HG03558 (cell line): ENCODE measurements around the gene GOLGA1.
"Not testable (repeated sequence)": the region's sequence is repeated elsewhere in the genome, so short reads cannot be mapped to it uniquely, and the experiment has no call there.

ENCODE experiments used
- ATAC-seq: cut with Tn5 transposase; IDR thresholded peaks from one replicate; pipeline ENCODE4 v1.9.1; 2021; ENCODE audit warnings: moderate number of reproducible peaks; ENCODE audit not compliant: unreplicated experiment; ENCODE audit errors: extremely low read depth

GOLGA1 gene, protein sequence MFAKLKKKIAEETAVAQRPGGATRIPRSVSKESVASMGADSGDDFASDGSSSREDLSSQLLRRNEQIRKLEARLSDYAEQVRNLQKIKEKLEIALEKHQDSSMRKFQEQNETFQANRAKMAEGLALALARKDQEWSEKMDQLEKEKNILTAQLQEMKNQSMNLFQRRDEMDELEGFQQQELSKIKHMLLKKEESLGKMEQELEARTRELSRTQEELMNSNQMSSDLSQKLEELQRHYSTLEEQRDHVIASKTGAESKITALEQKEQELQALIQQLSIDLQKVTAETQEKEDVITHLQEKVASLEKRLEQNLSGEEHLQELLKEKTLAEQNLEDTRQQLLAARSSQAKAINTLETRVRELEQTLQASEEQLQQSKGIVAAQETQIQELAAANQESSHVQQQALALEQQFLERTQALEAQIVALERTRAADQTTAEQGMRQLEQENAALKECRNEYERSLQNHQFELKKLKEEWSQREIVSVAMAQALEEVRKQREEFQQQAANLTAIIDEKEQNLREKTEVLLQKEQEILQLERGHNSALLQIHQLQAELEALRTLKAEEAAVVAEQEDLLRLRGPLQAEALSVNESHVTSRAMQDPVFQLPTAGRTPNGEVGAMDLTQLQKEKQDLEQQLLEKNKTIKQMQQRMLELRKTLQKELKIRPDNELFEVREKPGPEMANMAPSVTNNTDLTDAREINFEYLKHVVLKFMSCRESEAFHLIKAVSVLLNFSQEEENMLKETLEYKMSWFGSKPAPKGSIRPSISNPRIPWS

DNA sequence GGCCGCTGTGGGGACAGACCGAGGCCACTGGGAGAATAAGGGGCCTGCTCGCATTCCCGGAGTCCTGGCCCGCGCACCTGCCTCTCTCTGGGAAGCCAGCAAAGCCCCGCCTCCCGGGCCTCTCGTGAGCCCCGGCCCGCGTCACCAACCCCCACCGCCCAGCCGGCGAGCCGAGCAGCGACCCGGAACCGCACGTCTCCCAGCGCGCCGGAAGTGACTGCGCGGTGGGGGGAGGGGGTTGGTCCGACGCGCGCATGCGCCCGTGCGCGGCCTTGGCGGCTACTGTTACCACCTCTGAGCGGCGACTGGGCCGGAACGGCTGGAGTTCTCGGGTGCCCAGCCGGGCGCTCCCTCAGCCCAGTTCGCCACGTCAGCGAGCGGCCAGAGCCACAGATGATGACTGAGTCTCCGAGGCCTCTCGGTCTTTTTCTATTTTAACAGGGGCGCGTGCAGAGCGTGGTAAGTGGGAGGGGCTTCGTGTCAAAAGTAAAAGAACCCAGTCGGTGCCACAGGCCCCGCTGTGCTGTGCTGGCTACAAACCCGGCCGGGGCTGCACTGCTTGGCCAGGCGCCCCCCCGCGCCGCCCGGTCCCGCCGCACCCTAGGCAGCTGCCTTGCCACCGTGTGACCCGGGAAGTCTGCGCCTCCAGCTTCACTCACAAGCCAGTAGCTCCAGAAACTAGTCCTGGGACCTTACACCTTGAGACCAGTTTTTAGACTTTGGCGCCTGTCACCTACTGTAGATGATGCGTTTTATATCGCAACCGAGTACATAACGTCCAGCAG lies at the start of gene GOLGA1:
Gene GOLGA1 (minus strand): TSS at position 190 of the 785 bp plus-strand sequence. CDS start 2,372 bp downstream, outside the sequence.
- ATAC-seq = peak; percentile 73

DNA sequence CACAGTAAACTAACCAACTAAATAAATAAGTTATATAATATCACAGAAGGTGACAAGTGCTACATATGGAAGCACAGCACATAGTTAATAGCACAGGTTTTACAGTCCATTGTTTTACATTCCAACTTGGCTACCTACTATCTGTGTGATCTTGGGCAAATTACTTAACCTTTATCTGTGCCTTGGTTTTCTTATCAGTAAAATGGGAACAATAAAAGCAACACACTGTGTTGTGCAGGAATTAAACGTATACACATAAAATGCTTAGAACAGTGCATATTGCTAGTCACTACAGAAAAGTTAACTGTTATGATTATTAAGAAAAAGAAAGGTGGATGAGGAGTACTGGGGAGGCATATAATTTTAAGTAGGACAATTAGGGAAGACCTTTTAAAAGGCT lies 42.8 kb upstream of the GOLGA1 start:
- ATAC-seq = no peak

DNA sequence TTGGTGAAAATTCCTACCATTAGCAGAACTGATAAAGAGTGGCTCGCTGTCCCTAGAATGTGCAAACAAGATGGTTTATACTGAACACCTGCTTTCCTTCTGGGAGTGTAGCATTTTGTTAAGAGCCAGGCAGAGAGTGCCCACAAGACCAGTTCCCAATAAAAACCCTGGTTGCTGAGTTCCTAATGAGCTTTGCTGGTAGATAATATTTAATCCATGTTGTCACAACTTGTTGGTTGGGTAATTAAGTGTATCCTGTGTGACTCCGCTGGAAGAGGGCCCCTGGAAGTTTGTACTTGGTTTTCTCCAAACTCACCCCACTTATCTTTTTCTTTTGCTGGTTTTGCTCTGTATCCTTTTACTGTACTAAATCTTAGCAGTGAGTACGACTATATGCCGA lies 39.5 kb upstream of the GOLGA1 start:
- no peak for ATAC-seq

- ATAC-seq = no peak
Observed at GRCh38 chr9:124975131-124975530, 34.2 kb upstream of the GOLGA1 start.

DNA sequence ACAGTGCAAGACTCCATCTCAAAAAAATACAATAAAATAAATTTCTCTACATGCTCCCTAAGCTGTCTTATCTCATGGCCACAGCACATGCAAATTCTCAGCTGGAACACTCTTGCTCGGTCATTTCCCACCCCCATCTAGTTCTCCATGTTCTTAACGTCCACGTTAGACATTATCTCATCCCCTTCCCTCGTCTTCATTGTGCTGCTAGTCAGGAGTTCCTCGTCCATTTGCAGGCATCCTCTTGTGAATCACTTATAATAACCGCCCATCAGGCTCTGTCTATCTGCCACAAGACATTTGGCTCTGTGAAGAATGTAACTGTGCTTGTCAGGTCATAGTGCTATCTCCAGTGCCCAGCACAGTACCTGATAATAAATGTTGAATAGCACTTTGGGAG lies 32.9 kb upstream of the GOLGA1 start:
- ATAC-seq = no peak

- no peak for ATAC-seq
Observed at GRCh38 chr9:124972241-124972770, 31.4 kb upstream of the GOLGA1 start.

DNA sequence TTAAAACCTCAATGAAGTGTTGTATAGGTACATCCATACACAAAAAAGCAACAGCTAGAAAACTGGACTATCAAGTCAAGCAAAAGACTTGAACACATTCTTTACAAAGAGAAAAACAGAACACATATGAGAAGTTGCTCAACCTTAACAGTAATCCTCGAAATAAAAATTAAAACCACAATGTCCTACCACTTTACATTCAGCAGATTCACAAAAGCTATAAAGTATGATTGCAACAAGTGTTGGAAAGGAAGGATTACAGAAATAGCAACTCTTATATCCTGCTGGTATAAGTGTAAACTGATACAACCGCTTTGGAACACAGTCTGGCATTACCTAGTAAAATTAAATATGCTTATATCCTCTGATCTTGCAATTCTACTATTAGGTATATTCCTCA lies 28.5 kb upstream of the GOLGA1 start:
- no peak for ATAC-seq

DNA sequence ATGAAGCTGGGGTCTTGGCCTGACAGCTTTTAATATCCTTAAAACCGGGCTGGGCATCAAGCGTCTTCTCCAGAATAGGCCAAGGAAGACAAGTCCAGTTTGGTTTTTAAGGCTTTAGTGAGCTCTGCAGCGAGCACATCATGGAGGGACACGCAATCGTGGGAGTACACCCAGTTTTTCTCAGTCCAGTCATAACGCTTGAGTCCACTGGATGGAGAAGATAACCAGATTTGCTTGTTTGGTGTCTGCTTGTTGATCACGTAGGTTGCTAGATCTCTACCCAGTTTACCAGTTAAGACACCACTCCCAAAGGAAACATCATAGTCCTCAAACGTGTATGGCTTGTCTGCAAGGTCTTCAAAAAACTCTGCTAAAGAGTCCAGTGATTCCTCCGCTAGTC lies 27.4 kb upstream of the GOLGA1 start:
- ATAC-seq = no peak

DNA sequence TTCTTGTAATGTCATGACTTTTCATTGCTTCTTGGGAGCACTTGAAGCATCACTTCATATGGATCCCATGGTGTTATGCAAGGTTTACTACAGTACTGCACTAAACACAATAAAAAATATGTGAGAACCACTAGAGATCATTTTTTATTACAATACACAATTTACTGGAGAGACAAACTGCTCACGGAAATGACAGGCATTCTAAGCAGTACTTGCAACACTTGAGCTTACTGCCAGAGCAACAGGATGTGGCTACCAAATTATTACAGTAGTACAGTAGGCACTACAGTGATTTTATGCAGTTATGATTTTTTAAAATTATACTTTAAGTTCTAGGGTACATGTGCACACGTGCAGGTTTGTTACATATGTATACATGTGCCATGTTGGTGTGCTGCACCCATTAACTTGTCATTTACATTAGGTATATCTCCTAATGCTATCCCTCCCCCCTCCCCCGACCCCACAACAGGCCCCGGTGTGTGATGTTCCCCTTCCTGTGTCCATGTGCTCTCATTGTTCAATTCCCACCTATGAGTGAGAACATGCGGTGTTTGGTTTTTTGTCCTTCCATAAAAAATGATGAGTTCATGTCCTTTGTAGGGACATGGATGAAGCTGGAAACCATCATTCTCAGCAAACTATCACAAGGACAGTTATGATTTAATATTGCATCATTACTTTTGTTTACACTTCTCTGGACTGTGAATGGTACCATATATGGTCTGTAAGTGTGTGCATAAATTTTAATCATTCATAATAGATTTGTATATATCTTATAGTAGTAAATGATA lies 25.1 kb upstream of the GOLGA1 start:
- not testable (repeated sequence) for ATAC-seq

- ATAC-seq = no peak
Observed at GRCh38 chr9:124964604-124965003, 23.7 kb upstream of the GOLGA1 start.

DNA sequence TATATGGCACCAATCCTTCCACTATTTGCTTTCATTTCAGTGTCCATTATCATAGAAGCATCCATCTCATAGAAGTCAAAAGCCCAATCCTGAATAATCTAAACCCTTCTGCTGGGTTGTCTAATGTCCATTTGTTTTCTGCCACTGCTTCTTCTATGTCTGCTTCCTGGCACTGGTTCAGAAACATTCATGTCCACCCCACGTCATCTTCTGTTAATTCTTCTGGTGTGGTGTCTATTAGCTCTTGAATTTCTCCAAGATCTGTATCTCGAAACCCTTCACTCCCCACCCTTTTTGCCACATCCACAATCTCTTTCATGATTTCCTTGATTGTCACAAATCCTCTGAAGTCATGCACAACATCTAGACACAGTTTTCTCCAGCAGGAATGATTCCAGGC lies 23.2 kb upstream of the GOLGA1 start:
- no peak for ATAC-seq

- ATAC-seq = no peak
Observed at GRCh38 chr9:124960409-124960752, 19.5 kb upstream of the GOLGA1 start.

GRCh38 chr9:124959671-124960408 lies 19.0 kb upstream of the GOLGA1 start:
- ATAC-seq = not testable (repeated sequence)

DNA sequence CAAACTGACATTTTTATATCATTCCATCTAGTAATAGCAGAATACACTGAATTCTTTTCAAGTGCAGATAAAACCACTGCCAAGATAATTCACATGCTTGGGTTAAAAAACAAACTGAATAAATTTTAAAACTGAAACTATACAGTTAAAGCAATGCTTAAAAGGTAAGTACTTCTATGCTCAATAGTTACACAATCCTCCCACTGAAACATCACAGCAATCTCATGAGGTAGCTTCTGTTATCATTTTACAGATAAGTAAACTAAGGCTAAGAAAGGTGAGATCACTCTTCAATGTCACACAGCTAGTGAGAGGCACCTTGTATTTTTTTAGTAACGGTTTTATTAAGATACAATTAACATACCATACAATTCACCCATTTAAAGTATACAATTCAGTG lies 13.4 kb upstream of the GOLGA1 start:
- ATAC-seq = no peak

GRCh38 chr9:124950050-124950718 lies 9.3 kb upstream of the GOLGA1 start:
- no peak for ATAC-seq

DNA sequence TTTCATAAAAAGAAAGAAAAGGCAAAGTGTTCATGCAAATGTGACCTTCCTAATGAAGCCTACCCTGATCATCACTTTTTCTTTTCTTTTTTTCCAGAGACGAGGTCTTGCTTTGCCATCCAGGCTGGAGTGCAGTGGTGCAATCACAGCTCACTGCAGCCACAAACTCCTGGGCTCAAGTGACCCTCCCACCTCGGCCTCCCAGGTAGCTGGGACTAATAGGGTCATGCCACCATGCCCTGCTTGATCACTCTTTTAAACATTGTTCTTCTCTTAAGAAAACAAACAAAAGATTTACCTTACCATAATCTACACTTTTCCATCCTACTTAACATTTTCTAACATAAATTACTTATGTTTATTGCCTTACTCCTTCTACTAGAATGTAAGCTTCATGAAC lies 8.5 kb upstream of the GOLGA1 start:
- ATAC-seq = no peak

DNA sequence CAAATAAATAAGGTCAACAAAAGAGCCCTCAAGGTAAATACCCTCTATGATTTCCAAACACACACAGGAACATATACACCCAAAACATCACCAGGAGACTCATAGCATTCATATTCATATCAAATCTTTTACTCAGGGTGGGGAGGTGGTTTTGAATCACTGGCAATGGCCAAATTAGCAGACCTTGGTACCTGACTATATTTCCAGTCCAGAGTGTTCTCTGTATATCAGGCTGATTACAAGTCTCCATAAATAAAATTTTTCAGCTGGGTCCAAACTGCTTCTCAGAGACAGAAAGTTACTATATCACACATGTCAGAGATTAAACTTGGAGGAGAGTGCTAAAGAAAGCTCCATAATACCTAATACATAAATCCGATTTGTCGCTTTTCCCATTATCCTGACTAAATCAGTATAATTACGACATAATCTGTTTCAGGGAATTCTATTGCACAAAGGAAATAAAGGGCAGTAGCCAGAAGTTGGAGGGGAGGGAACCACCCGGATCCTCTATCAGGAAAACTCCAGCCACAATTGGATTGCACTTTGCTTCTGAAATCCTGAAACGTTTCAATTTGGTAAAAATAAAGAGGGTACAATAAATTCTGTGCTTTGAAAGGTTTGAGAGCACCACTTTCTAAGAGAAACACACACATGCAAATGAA lies 7.0 kb upstream of the GOLGA1 start:
- ATAC-seq = no peak

GRCh38 chr9:124946167-124946566 lies 5.3 kb upstream of the GOLGA1 start:
- no peak for ATAC-seq
